Jurkat, Clone E6-1 (cell line): ENCODE data around the gene SH3PXD2A.

Source experiments
- DNase-seq: peaks from one replicate; pipeline ENCODE4 v3.0.0-alpha.2; 2011; ENCODE audit warnings: low read depth, low spot score
- H3K4me3 ChIP-seq: 2 replicates; pipeline ENCODE4 v1.5.1; 2011; ENCODE audit warnings: mild to moderate bottlenecking, low read length, control low read depth, moderate library complexity

SH3PXD2A gene

GRCh38 chr10:103558911-103559310 lies 296.5 kb downstream of the SH3PXD2A start:
- DNase-seq = no peak
- H3K4me3 ChIP-seq = no peak overlapping the region

GRCh38 chr10:103557455-103557854 lies 297.9 kb downstream of the SH3PXD2A start:
- H3K4me3 ChIP-seq = no peak overlapping the region
- DNase-seq = no peak

- no peak for DNase-seq
- H3K4me3 ChIP-seq = no peak overlapping the region
Observed at GRCh38 chr10:103556383-103557007, 298.9 kb downstream of the SH3PXD2A start.

- no peak overlapping the region for H3K4me3 ChIP-seq
- no peak for DNase-seq
Observed at GRCh38 chr10:103555712-103556111, 299.7 kb downstream of the SH3PXD2A start.

- H3K4me3 ChIP-seq = no peak overlapping the region
- no peak for DNase-seq
Observed at GRCh38 chr10:103555325-103555649, 300.1 kb downstream of the SH3PXD2A start.

GRCh38 chr10:103554488-103555324 lies 300.7 kb downstream of the SH3PXD2A start:
- no peak overlapping the region for H3K4me3 ChIP-seq
- no peak for DNase-seq

GRCh38 chr10:103553743-103554487 lies 301.5 kb downstream of the SH3PXD2A start:
- no peak for DNase-seq
- no peak overlapping the region for H3K4me3 ChIP-seq

GRCh38 chr10:103552856-103553742 lies 302.3 kb downstream of the SH3PXD2A start:
- H3K4me3 ChIP-seq = no peak overlapping the region

GRCh38 chr10:103551619-103552602 lies 303.5 kb downstream of the SH3PXD2A start:
- H3K4me3 ChIP-seq = no peak overlapping the region
- no peak for DNase-seq

More at GRCh38 chr10:103552856-103553742, 302.3 kb downstream of the SH3PXD2A start:
- DNase-seq = no peak

GRCh38 chr10:103550229-103550628 lies 305.1 kb downstream of the SH3PXD2A start:
- H3K4me3 ChIP-seq = no peak overlapping the region

GRCh38 chr10:103549349-103549685 lies 306.1 kb downstream of the SH3PXD2A start:
- DNase-seq = no peak
- H3K4me3 ChIP-seq = no peak overlapping the region

More at GRCh38 chr10:103550229-103550628, 305.1 kb downstream of the SH3PXD2A start:
- no peak for DNase-seq

GRCh38 chr10:103548581-103549348 lies 306.6 kb downstream of the SH3PXD2A start:
- DNase-seq = no peak
- no peak overlapping the region for H3K4me3 ChIP-seq

- no peak overlapping the region for H3K4me3 ChIP-seq
- DNase-seq = no peak
Observed at GRCh38 chr10:103548006-103548405, 307.4 kb downstream of the SH3PXD2A start.

GRCh38 chr10:103547391-103547946 lies 307.9 kb downstream of the SH3PXD2A start:
- H3K4me3 ChIP-seq = no peak overlapping the region
- no peak for DNase-seq

- no peak for DNase-seq
- no peak overlapping the region for H3K4me3 ChIP-seq
Observed at GRCh38 chr10:103546401-103546800, 309.0 kb downstream of the SH3PXD2A start.

GRCh38 chr10:103545771-103546281 lies 309.6 kb downstream of the SH3PXD2A start:
- H3K4me3 ChIP-seq = no peak overlapping the region
- no peak for DNase-seq

- H3K4me3 ChIP-seq = no peak overlapping the region
- no peak for DNase-seq
Observed at GRCh38 chr10:103545366-103545765, 310.0 kb downstream of the SH3PXD2A start.
